DMS53 treated with DMSO at 0.1 percent for 48 hours (cell line): ENCODE measurements around the gene ZFHX3.
A peak's percentile ranks its signal among the peaks of the same experiment; 100 is the strongest.
"Not testable (repeated sequence)": the region's sequence is repeated elsewhere in the genome, so short reads cannot be mapped to it uniquely, and the experiment has no call there.

Experiments
- DNase-seq: peaks from one replicate; lab custom pipeline; 2025; ENCODE audit not compliant: unreplicated experiment; lab: John Stamatoyannopoulos, UW

ZFHX3 gene, protein sequence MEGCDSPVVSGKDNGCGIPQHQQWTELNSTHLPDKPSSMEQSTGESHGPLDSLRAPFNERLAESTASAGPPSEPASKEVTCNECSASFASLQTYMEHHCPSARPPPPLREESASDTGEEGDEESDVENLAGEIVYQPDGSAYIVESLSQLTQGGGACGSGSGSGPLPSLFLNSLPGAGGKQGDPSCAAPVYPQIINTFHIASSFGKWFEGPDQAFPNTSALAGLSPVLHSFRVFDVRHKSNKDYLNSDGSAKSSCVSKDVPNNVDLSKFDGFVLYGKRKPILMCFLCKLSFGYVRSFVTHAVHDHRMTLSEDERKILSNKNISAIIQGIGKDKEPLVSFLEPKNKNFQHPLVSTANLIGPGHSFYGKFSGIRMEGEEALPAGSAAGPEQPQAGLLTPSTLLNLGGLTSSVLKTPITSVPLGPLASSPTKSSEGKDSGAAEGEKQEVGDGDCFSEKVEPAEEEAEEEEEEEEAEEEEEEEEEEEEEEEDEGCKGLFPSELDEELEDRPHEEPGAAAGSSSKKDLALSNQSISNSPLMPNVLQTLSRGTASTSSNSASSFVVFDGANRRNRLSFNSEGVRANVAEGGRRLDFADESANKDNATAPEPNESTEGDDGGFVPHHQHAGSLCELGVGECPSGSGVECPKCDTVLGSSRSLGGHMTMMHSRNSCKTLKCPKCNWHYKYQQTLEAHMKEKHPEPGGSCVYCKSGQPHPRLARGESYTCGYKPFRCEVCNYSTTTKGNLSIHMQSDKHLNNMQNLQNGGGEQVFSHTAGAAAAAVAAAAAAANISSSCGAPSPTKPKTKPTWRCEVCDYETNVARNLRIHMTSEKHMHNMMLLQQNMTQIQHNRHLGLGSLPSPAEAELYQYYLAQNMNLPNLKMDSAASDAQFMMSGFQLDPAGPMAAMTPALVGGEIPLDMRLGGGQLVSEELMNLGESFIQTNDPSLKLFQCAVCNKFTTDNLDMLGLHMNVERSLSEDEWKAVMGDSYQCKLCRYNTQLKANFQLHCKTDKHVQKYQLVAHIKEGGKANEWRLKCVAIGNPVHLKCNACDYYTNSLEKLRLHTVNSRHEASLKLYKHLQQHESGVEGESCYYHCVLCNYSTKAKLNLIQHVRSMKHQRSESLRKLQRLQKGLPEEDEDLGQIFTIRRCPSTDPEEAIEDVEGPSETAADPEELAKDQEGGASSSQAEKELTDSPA (N-terminal part only)

DNA sequence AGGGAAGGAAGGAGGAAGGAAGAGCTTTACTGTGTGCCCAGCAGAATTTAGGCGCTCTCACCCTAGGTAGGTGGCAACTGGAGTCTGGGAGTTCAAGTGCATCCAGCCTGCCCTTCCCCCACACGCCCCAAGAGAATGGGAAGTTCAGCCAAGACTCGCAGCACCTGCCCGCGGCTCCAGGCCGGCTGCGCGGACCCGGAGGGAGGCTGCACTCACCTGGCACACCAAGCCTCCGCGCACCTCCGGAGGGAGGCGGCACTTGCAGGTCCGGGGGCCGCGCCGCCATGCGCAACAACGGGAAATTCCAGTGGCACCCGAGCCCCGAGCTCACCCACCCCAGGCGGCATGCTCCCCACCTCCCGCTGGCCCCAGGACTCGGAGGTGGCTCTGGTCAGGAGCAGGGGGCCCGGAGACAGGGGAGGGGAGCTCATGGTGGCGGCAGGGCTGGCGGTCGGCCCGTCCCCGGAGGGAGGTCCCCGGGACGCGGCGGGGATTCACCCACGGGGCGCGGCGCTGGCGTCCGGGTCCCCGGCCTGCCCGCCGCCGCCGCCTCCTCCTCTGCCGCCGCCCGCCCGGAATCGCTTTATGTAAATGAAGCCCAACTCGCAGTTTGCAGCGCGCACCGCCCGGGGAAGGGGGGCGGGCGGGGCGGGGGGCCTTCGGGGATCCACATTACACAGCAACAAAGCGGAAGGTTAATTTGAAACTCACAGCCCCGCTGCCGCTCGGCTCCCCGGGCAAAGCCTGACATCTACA is at the start of gene ZFHX3:
Gene ZFHX3, minus strand, starts transcription at position 593 of the 756 bp plus-strand sequence. CDS start 87,983 bp downstream, outside the sequence.
- DNase-seq, result no peak

DNA sequence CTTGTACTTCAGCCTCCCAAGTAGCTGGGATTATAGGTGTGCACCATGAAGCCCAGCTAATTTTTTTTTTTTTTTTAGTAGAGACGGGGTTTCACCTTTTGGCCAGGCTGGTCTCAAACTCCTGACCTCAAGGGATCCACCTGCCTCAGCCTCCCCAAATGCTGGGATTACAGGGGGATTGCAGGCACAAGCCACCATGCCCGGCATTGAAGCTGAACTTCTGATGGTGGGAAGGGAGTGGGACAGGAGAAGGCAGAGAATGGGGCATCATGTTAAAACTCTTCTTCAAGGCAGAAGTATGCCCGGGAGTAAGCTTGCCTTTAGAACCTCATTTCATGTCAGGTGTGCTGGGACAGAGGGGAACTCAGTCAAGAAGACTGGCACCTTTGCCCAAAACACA is 48.6 kb upstream of the ZFHX3 start:
- no peak for DNase-seq

DNA sequence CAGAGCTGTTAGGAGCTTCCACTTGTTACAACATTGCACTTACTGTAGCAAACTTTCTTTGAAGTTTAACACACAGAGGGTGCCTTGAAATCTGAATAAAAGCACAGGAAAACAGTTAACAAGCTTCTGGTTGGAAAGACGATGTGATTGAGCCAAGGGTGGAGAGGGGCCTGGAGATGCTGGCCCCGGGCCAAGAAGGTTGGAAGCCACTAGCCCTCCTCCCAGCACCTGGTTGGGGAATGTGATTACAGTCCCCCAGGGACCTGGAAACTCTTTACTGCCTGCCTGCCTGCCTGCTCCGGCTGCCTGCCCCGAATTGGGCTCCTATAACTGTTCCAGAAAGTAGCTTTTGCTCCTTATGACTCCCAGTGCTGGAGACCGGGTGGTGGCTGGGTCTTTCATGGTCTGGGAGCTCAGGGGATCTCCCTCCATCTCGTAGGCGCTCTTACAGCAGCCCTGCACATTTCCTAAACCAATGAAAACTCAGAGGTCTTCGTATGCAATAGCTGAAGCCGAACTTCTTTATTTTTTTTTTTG is 48.0 kb upstream of the ZFHX3 start:
- no peak for DNase-seq

DNA sequence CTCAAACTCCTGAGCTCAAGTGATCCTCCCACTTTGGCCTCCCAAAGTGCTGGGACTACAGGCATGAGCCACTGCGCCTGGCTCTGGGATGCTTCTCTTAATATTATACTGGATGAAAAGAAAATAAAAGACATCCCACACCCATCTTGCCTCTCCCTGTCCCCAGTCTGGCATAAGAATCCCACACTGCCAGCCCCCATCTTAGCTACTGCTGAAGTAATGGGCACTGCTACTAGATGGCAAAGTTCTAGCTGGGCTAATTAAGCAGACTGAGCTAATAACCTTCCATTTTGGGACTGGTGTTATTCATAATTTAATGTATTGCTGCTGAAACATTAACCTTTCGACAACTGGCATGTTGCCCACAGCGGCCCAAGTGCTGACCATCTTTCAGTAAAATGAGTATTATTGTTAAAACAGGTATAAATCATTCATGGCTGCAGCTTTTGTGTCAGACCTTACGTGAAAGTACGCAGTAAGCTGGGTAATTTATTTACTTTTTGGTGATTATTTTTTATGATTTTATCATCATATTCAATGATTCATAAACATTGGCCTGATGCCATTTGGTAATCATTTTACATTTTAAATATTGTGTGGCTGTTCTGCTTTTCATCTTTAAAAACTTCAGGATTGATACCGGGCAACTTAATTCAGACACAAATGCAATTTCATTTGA is 47.4 kb upstream of the ZFHX3 start:
- no peak for DNase-seq

DNA sequence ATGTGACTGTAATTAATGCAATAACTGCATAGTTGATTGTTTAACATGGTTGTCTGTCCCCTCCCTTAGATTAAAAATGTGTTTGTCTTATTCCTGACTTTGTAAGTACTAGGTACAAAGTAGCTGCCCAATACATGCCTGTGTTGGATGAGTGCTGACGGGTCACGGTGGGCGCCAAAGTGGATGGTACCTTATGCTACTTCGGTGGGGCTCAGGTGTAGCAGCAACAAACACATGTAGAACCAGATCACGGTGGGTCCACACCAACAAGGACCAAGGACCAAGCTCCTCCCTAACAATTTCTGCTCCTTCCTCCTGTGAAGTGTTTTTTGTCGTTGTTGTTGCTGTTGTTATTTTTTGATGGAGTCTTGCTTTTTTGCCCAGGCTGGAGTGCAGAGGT is 46.4 kb upstream of the ZFHX3 start:
- DNase-seq, result no peak

DNA sequence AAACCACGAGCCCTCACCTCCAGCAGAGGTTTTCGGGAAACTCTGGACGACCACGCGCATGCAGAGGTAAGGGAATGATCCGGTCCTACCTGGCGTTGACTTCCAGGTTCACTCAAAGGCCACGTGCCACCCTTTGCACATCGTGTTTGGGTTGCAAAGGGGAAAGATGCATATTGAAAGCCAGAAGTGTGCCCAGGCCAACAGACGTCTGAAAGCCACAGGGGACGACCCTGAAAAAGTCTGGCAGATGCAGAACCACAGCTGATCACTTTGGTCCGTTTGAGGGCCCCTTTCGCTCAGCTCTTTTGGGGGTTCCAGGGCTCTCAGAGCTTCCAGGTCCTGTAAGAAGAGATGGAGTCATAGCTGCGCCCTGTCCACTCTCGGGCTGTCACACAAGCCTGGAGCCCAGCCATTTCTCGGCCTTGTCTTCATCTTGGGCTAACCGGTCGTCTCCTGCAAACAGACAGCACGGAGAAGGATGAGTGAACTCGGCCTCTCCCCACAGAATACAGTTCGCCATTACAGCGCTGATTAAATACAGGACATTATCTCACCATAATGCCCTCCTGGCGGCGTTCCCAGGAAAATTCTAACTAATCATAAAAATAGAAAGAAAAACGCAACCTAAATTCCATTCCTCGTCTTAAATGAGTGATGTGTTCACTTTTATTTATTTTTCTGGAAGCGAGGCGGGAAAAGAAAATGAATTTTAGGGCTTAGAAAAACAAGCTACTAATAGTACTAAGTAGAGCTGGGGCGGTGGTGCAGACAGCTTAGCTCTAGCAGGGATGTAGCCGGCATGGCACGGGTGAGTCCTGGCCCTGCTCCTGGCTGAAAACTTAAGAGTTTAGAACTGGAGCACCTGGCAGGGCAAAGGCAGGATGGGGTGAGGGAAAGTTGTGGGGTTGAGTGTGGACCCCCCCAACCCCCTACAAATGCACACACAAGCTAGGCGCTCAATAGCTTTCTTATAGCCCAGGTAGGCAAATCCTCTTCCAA is 45.5 kb upstream of the ZFHX3 start:
- DNase-seq, result no peak

DNA sequence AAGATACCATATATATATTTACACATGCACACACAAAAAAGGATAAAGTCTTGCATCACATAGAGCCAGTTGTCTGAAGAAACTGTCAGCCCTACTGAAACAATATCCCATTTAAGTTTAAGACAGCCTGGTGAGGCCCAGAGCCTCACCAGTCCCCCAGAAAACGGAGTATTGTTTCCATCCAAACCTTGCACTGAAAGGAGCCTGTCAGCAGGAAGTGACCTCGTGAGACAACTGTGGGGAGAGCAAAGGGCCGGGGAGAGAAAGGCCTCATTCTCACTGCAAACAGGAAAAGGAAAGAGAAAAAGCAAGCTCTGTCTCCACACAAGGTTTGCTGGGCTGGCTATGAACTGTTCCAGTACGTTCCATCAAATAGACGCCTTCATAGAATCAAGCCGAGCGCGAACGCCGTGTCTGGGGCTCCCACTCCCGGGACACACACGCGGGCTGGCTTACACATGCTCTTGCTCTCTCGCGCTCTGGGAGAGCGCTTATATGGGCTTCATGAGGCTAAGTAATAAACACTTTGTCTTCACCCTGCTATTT is 44.4 kb upstream of the ZFHX3 start:
- DNase-seq, result no peak

DNA sequence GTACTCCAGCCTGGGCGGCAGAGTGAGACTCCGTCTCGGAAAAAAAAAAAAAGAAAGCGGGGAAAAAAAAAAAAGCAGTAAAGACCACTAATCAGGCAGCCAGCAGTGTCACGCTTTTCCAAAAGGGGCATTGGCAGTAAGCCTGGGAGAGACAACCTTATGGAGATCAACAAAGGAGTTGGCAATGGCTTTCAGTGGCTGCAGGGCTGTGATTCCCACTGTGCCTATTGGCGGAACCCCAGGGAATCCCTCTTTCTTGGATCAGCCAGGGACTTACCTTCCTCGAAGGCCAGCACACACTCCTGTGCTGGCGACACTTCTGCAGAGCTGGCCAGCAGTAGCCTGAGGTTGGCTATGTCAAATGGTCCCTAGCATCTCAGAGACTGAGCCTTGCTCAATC is 43.2 kb upstream of the ZFHX3 start:
- no peak for DNase-seq

DNA sequence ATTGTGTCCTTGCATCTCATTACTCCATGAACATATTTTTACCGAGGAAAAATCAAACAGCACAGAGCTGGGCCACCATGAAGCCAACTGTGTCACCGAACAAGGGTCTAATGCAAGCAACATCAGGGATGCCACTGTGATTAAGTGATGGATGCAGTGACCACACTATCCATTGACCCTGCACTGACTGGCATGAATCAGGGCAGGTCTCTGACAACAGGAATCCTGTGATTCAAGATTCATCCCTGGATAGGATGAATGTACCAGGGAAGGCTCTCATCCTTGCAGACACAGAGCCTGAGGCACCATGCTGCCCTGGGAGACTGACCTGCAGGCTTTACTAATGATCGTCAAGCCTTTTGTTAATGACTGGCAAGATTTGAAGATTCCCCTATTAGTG is 41.5 kb upstream of the ZFHX3 start:
- DNase-seq, result no peak

DNA sequence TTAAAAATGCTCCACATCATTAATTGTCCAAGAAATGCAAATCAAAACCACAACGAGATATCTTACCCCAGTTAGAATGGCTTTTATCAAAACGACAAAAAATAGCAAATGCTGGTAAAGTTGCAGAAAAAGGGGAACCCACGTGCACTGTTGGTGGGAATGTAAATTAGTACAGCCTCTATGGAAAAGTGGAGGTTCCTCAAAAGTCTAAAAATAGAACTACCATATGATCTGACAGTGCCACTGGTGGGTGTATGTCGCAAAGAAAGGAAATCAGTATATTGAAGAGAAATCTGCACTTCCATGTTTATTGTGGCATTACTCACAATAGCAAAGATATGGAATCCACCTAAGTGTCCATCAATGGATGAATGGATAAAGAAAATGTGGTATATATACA is 38.2 kb upstream of the ZFHX3 start:
- no peak for DNase-seq

DNA sequence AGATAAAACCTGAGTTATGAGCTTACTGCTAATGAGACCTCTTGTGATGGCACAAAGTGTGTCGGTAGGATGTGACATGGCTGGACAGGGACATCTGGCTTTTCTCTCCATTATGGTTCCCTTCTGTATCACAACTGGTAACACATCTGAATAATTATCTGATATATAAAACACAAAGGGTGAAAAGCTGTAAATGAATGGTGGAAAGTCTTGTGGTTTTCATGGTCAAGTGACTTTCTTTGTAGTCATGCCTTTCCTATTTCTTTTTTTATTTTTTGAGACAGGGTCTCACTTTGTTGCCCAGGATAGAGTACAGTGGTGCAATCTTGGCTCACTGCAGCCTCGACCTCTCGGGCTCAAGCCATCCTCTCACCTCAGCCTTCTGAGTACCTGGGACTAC is 35.3 kb upstream of the ZFHX3 start:
- no peak for DNase-seq

DNA sequence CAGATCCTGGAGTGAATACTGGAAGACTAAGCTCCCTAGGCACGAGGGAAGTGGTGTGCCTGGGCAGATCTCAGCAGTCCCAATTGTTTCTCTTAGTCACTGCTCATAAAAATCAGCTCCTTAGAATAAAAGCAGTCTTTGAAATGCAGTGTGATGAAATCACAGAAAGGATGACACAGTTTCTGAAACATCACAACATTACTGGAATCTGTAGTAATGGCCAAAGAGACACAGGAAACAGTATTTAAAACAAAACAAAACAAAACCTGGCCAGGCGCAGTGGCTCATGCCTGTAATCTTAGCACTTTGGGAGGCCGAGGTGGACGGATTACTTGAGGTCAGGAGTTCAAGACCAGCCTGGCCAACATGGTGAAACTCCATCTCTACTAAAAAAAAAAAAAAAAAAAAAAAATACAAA is 34.7 kb upstream of the ZFHX3 start:
- DNase-seq, result not testable (repeated sequence)

DNA sequence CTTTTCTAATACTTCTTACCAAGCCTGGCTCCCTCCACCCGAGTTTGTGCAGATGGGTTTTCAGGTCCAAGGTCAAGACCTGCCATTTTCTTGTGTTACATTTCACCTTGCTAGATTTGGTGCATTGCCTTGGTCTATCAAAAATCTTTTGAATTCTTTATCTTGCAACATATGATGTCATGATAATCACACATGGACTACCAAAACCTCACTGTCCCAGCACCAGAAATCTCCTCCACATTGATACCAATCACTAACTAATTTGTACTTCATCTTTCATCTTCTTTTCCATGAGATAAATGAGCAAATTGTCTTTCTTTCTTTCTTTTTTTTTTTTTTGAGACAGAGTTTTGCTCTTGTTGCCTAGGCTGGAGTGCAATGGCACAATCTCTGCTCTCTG is 33.0 kb upstream of the ZFHX3 start:
- no peak for DNase-seq

DNA sequence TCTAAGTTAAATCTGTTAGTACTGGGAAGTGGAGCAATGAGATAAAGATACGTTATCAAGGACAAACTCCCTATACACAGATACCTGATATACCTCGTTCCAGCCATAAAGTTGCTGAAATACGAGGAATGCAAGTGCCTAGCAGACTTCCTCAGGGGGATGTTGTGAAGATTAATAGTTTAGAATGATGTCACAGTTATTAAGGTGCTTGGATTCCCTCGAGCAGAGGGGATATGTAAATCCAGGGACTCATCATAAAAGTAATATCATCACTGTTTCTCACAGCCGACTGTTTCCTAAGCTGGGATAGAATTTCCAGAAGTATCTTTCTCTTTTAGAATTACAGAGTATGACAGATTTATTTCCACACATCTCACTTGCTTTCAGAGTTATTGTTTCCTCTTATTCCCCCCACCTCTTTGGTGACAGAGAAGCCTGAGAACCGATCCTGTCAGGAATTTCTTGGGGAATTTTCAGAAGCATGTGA is 28.4 kb upstream of the ZFHX3 start:
- no peak for DNase-seq

DNA sequence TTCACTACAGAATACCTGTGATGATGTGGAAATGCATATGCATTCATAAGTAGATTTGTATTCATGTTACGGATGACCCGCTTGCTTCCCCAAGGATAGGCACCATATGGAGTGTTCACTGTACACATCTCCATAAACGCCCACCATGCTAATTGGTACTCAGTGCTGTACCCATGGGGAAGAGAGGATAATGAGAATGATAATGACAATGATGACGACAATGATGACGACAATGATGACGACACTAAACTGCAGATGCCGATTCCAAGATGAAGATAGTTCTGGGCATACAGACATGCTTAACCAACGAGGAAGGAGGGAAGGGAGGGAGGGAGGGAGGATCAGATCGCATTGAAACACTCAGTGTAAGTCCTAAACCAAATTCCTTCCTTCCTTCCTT is 26.5 kb upstream of the ZFHX3 start:
- DNase-seq, result no peak

DNA sequence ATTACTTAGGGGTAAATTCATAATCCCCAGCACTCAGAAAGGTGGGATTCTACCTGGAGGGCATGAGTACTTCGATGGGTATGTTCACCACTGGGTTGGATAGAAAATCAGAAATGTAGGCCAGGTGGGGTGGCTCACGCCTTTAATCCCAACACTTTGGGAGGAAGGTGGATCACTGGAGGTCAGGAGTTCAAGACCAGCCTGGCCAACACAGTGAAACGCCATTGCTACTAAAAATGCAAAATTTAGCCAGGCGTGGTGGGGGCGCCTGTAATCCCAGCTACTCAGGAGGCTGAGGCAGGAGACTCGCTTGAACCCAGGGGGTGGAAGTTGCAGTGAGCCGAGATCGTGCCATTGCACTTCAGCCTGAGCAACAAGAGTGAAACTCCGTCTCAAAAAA is 24.1 kb upstream of the ZFHX3 start:
- not testable (repeated sequence) for DNase-seq

DNA sequence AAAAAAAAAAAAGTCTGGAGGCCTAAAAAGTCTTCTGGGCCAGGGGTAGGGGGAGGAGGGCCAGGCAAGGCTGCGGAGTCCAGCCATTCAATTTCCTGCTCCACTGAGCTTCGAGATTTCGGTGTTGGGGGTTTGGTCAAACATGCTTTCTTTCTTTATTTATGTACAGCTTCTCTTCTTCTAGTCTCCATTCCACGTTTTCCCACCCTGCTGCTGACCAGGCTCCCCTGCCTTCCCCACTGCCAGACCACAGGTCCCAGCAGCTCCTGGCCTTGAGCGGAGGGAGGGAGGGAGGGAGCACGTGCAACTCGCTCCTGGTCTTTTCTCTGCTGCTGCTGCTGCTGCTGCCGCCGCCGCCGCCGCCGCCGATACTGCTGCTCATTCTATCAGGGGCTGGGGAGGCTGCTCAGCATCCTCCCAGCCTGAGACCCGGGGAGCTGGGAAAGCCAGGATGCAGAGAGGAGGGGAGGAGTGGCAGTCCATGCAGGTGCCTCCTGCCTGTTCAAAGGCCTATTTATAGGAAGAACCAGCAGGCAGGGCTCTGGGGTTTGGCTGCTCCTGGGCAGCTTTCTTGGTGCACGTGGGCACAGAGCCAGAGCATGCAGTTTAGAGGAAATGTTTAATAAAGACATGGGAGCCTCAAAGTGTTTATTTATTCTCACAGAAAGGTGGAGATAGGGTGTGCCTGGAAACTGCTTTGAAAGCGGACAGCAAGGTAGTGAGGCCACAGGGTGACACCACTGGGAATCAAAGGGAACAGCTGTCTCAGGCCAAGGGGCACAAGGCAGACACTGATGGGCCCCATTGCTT is 23.4 kb upstream of the ZFHX3 start:
- peak; percentile 68 for DNase-seq
